ENCODE measurements around the gene TRIM48.
"Not testable (repeated sequence)": the region's sequence is repeated elsewhere in the genome, so short reads cannot be mapped to it uniquely, and the experiment has no call there.

The TRIM48 gene, protein sequence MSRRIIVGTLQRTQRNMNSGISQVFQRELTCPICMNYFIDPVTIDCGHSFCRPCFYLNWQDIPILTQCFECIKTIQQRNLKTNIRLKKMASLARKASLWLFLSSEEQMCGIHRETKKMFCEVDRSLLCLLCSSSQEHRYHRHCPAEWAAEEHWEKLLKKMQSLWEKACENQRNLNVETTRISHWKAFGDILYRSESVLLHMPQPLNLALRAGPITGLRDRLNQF

GRCh38 chr11:55261855-55262254, at the start of gene TRIM48:
TSS of gene TRIM48 (plus strand) at chr11:55262155. CDS start at chr11:55262268, 113 bp downstream.
- DNase-seq (ENCODE audit: low read depth in 2 of 2) = not testable (repeated sequence)

GRCh38 chr11:55238316-55238715, 23.6 kb upstream of the TRIM48 start:
- DNase-seq (ENCODE audit: low read depth in 2 of 2) = not testable (repeated sequence)

DNA sequence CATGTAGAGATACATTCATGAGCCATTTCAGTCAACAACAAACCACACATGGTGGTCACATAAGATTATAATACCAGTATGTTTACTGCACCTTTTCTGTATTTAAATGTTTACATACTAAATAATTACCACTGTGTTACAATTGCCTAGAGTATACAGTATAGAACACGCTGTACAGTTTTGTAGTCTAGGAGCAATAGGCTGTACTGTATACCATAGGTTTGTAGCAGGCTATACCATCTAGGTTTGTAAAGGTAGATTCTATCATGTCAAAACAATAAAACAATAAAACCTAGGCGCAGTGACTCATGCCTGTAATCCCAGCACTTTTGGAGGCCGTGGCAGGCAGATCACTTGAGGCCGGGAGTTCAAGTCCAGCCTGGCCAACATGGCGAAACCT, 1.1 kb downstream of the TRIM48 start:
- no peak for DNase-seq (ENCODE audit: low read depth in 2 of 2)

Data from stimulated activated CD4-positive, alpha-beta T cell treated with anti-CD3 and anti-CD28 coated beads, Interleukin-1b, Interleukin-23, amount 100 ng/mL, for 4 hours (primary cell).